H1 (cell line): ENCODE data around the gene PIP5K1B. TPM values are rescaled to one million over a fixed set of nuclear protein-coding genes. Genes with fewer than 3 reads are reported as not detected.

Source experiments
- CTCF ChIA-PET: fragments of 300-600 bp; sonication (Branson Sonifier 250); formaldehyde crosslinking; loops from one replicate; lab custom pipeline; 2021; ENCODE audit not compliant: partially characterized antibody; lab: Charles Lee
- POLR2A ChIA-PET: fragments of 300-600 bp; sonication (Branson Sonifier 250); formaldehyde crosslinking; loops from one replicate; lab custom pipeline; 2021; ENCODE audit warnings: inconsistent platforms; ENCODE audit not compliant: partially characterized antibody; lab: Charles Lee
- DNase-seq, 2 experiments: peaks; one replicate each; pipeline versions ENCODE4 v3.0.0 to v3.0.0-alpha.2; 2010 to 2022; ENCODE audit warnings: low spot score in 2 of 2, low read depth in 1 of 2, mixed read lengths in 1 of 2
- FAIRE-seq: peaks from 2 replicates; lab custom pipeline; 2011; peaks lifted over from hg19 to GRCh38; lab: Jason Lieb, UNC
- H2AFZ ChIP-seq: 2 replicates; pipeline ENCODE4 v1.8.1; 2012; ENCODE audit warnings: low read length, inconsistent platforms
- H2AK5ac ChIP-seq: 2 replicates; pipeline ENCODE4 v1.6.1; 2013; ENCODE audit warnings: low read depth, low read length
- H2BK120ac ChIP-seq: replicated peaks from 2 replicates; pipeline ENCODE3; 2013; ENCODE audit warnings: low read depth, low read length, inconsistent platforms
- H2BK12ac ChIP-seq: 2 replicates; pipeline ENCODE4 v1.6.1; 2013; ENCODE audit warnings: low read depth, low read length
- H2BK15ac ChIP-seq: 2 replicates; pipeline ENCODE4 v1.6.1; 2013; ENCODE audit warnings: low read length
- H2BK20ac ChIP-seq: 2 replicates; pipeline ENCODE4 v1.6.1; 2013; ENCODE audit warnings: low read length
- H2BK5ac ChIP-seq: 2 replicates; pipeline ENCODE4 v1.6.1; 2013; ENCODE audit warnings: low read depth, low read length
- H3K14ac ChIP-seq: 2 replicates; pipeline ENCODE4 v1.6.1; 2013; ENCODE audit warnings: inconsistent platforms; ENCODE audit not compliant: insufficient read length
- H3K18ac ChIP-seq: 2 replicates; pipeline ENCODE4 v1.6.1; 2013; ENCODE audit warnings: low read length; ENCODE audit errors: extremely low read depth
- H3K23ac ChIP-seq: 2 replicates; pipeline ENCODE4 v1.6.1; 2013; ENCODE audit warnings: inconsistent platforms; ENCODE audit not compliant: insufficient read length
- H3K23me2 ChIP-seq: 2 replicates; pipeline ENCODE4 v1.6.1; 2013; ENCODE audit warnings: low read depth, low read length
- H3K27ac ChIP-seq: 2 replicates; pipeline ENCODE4 v1.6.1; 2011; ENCODE audit warnings: low read depth, low read length, inconsistent platforms
- H3K27me3 ChIP-seq, 4 experiments: replicated peaks in 1 of 4; 1 replicate in 1 of 4; 2 replicates in 3 of 4; pipeline versions ENCODE4 v1.6.1 to v1.8.1; 2011 to 2013; ENCODE audit warnings: low read length in 3 of 4, mild to moderate bottlenecking in 3 of 4, inconsistent platforms in 2 of 4, mixed read lengths in 2 of 4, moderate library complexity in 1 of 4; ENCODE audit not compliant: control insufficient read depth in 3 of 4, insufficient read depth in 3 of 4; ENCODE audit errors: extremely low read depth in 1 of 4
- H3K36me3 ChIP-seq, 4 experiments: 2 replicates each; pipeline versions ENCODE4 v1.6.1 to v1.8.1; 2011 to 2013; ENCODE audit warnings: mild to moderate bottlenecking in 4 of 4, low read length in 3 of 4, moderate library complexity in 2 of 4, control low read depth in 1 of 4, inconsistent platforms in 1 of 4; ENCODE audit not compliant: insufficient read depth in 4 of 4, control insufficient read depth in 2 of 4
- H3K4ac ChIP-seq: replicated peaks from 2 replicates; pipeline ENCODE3; 2013; ENCODE audit warnings: low read length, low read depth, mixed read lengths, inconsistent platforms; ENCODE audit not compliant: insufficient read length
- H3K4me1 ChIP-seq, 4 experiments: replicated peaks in 1 of 4; 1 replicate in 1 of 4; 2 replicates in 3 of 4; pipeline versions ENCODE4 v1.6.1 to v1.8.1; 2011 to 2013; ENCODE audit warnings: low read length in 3 of 4, inconsistent platforms in 2 of 4, mixed read lengths in 1 of 4; ENCODE audit not compliant: insufficient read depth in 4 of 4, control insufficient read depth in 3 of 4
- H3K4me2 ChIP-seq, 2 experiments: 2 replicates each; pipeline versions ENCODE4 v1.6.1 to v1.8.1; 2011 to 2013; ENCODE audit warnings: low read depth in 2 of 2, low read length in 2 of 2, control low read depth in 1 of 2, inconsistent platforms in 1 of 2, mild to moderate bottlenecking in 1 of 2; ENCODE audit not compliant: insufficient read depth in 1 of 2
- H3K4me3 ChIP-seq, 4 experiments: fragments of 200-600, 300-600 bp in 1 of 4; sonication (generic), shearing (Covaris generic), sonication (Bioruptor Twin) in 1 of 4; 2 replicates each; pipeline versions ENCODE4 v1.5.1 to v1.8.1; 2011 to 2016; ENCODE audit warnings: low read length in 4 of 4, low read depth in 3 of 4, control low read depth in 2 of 4, inconsistent platforms in 2 of 4, mild to moderate bottlenecking in 2 of 4, mixed read lengths in 1 of 4, moderate library complexity in 1 of 4; ENCODE audit not compliant: insufficient read depth in 2 of 4; ENCODE audit errors: extremely low read depth in 1 of 4
- H3K56ac ChIP-seq: replicated peaks from 2 replicates; pipeline ENCODE3; 2013; ENCODE audit warnings: low read depth, mild to moderate bottlenecking, mixed read lengths, low read length, inconsistent platforms; ENCODE audit not compliant: insufficient read length
- H3K79me1 ChIP-seq: 2 replicates; pipeline ENCODE4 v1.6.1; 2013; ENCODE audit warnings: low read depth, low read length, control low read depth
- H3K79me2 ChIP-seq, 2 experiments: 2 replicates each; pipeline versions ENCODE4 v1.6.1 to v1.8.1; 2012 to 2013; ENCODE audit warnings: low read length in 2 of 2, mild to moderate bottlenecking in 2 of 2, inconsistent platforms in 1 of 2; ENCODE audit not compliant: insufficient read depth in 2 of 2, control insufficient read depth in 1 of 2
- H3K9ac ChIP-seq, 4 experiments: replicated peaks in 1 of 4; 1 replicate in 1 of 4; 2 replicates in 3 of 4; pipeline versions ENCODE4 v1.6.1 to v1.8.1; 2011 to 2013; ENCODE audit warnings: low read depth in 3 of 4, low read length in 3 of 4, control low read depth in 2 of 4, mild to moderate bottlenecking in 2 of 4, moderate library complexity in 2 of 4, inconsistent platforms in 1 of 4; ENCODE audit errors: extremely low read depth in 1 of 4
- H3K9me3 ChIP-seq, 2 experiments: 2 replicates each; pipeline versions ENCODE4 v1.6.1 to v1.8.1; 2012 to 2013; ENCODE audit warnings: mild to moderate bottlenecking in 2 of 2, moderate library complexity in 2 of 2, control low read depth in 1 of 2, inconsistent platforms in 1 of 2, low read depth in 1 of 2, low read length in 1 of 2, mixed read lengths in 1 of 2; ENCODE audit not compliant: insufficient read depth in 2 of 2
- H4K20me1 ChIP-seq, 2 experiments: replicated peaks in 1 of 2; 2 replicates each; pipeline versions ENCODE3 to v1.8.1; 2011 to 2013; ENCODE audit warnings: inconsistent platforms in 2 of 2, low read length in 2 of 2, mild to moderate bottlenecking in 1 of 2; ENCODE audit not compliant: insufficient read depth in 2 of 2, control insufficient read depth in 1 of 2
- H4K5ac ChIP-seq: 2 replicates; pipeline ENCODE4 v1.6.1; 2013; ENCODE audit warnings: low read length, low read depth, mixed read lengths, inconsistent platforms; ENCODE audit not compliant: insufficient read length
- H4K8ac ChIP-seq: 2 replicates; pipeline ENCODE4 v1.8.0; 2013; ENCODE audit warnings: mild to moderate bottlenecking, moderate library complexity, low read length, inconsistent platforms; ENCODE audit not compliant: insufficient read depth; ENCODE audit errors: extremely low read depth
- H4K91ac ChIP-seq: replicated peaks from 2 replicates; pipeline ENCODE3; 2013; ENCODE audit warnings: low read length, mixed read lengths, inconsistent platforms; ENCODE audit not compliant: insufficient read length
- ATF3 ChIP-seq: IDR thresholded peaks from 2 replicates; pipeline ENCODE4 v1.6.1; 2011; ENCODE audit warnings: low read depth, mild to moderate bottlenecking, low read length; ENCODE audit not compliant: insufficient read depth
- CHD1 ChIP-seq: IDR thresholded peaks from 2 replicates; pipeline ENCODE4 v1.6.1; 2012; ENCODE audit warnings: low read depth, low read length, improper control_type of control experiment
- E2F6 ChIP-seq: IDR thresholded peaks from 2 replicates; pipeline ENCODE4 v1.6.1; 2012; ENCODE audit warnings: inconsistent platforms
- EZH2 ChIP-seq: fragments of 200-600 bp; sonication (generic); IDR thresholded peaks from 2 replicates; pipeline ENCODE4 v1.7.1; 2012; ENCODE audit warnings: low read depth, mild to moderate bottlenecking, moderate library complexity, low read length, inconsistent platforms; ENCODE audit not compliant: severe bottlenecking
- GTF2F1 ChIP-seq: IDR thresholded peaks from 2 replicates; pipeline ENCODE4 v1.6.1; 2012; ENCODE audit warnings: low read depth, low read length, improper control_type of control experiment, borderline replicate concordance
- JUN ChIP-seq: IDR thresholded peaks from 2 replicates; pipeline ENCODE4 v1.6.1; 2011; ENCODE audit warnings: low read depth, mild to moderate bottlenecking, improper control_type of control experiment, low read length
- KDM4A ChIP-seq: IDR thresholded peaks from one replicate; pipeline ENCODE4 v1.7.1; 2012; ENCODE audit warnings: low read depth, mild to moderate bottlenecking, moderate library complexity, low read length, inconsistent platforms; ENCODE audit not compliant: severe bottlenecking
- SAP30 ChIP-seq: fragments of 300-600 bp; sonication (generic); IDR thresholded peaks from 2 replicates; pipeline ENCODE4 v1.7.1; 2012; ENCODE audit warnings: low read length, moderate library complexity, mild to moderate bottlenecking, inconsistent platforms; ENCODE audit not compliant: insufficient read depth, insufficient replicate concordance
- SP2 ChIP-seq: IDR thresholded peaks from 2 replicates; pipeline ENCODE4 v1.6.1; 2012; ENCODE audit warnings: mild to moderate bottlenecking, low read length, inconsistent platforms
- TAF7 ChIP-seq: optimal IDR thresholded peaks from 2 replicates; pipeline ENCODE3; 2011; ENCODE audit warnings: low read depth, mild to moderate bottlenecking, inconsistent platforms, low read length, moderate library complexity, borderline replicate concordance
- YY1 ChIP-seq: IDR thresholded peaks from 2 replicates; pipeline ENCODE4 v1.6.1; 2011; ENCODE audit warnings: low read depth, mild to moderate bottlenecking, low read length
- ZNF274 ChIP-seq: IDR thresholded peaks from 2 replicates; pipeline ENCODE4 v1.7.0; 2012; ENCODE audit warnings: low read length, borderline replicate concordance; ENCODE audit errors: extremely low read depth
- WGBS, 2 experiments: shearing (Covaris generic) in 1 of 2; methylation state at CpG; one replicate each; pipeline versions ENCODE4 v1.1.6 to v1.1.7; 2013 to 2015; ENCODE audit warnings: low lambda C conversion rate in 2 of 2, mixed read lengths in 2 of 2, inconsistent platforms in 1 of 2, low coverage in 1 of 2, missing lambda C conversion rate in 1 of 2; ENCODE audit not compliant: insufficient replicate concordance in 2 of 2, insufficient coverage in 1 of 2, insufficient read length in 1 of 2; ENCODE audit errors: extremely low coverage in 1 of 2, missing lambda C conversion rate in 1 of 2; 5-methylcytosine and 5-hydroxymethylcytosine counted together
- polyA plus RNA-seq, 7 experiments: library from polyadenylated mRNA; depleted of rRNA in 3 of 7; stranded (reverse) in 5 of 7; unstranded in 2 of 7; fragments of >200 nt in 5 of 7; fragments of 200-250 nt in 2 of 7; gene quantifications; 1 replicate in 5 of 7; 2 replicates in 1 of 7; 4 replicates in 1 of 7; pipeline versions ENCODE4 v1.2.1 to v1.2.3, GENCODE V29; 2011 to 2013; ENCODE audit warnings: missing spikeins in 2 of 7, mixed read lengths in 2 of 7
- total RNA-seq: library from RNA; stranded (reverse); fragmentation: NEBNext Ultra II Directional; extraction: Animal tissue kit (Norgen Biotek cat#: 25700); gene quantifications from 2 replicates; pipeline ENCODE4 v1.2.1, GENCODE V29; 2021

PIP5K1B gene
- total and polyA plus RNA-seq, 2 of the 8 experiments (the other 6 are each of a cell fraction or from before 2014, with no cell fraction given): 4.7 to 7.7 TPM

GRCh38 chr9:69023650-69024049 is 318.6 kb downstream of the PIP5K1B start:
- Histone ChIP-seq H4K91ac (peak overlapping the region; percentile 3), H2BK20ac (no peak overlapping the region), H4K8ac (no peak overlapping the region), H3K79me1 (no peaks in the 10 kb centered on the region), H3K4me1 (peaks cover 0 to 5% (median 0%) of the 10 kb centered on the region in 4 experiments; a peak in 2 of 7 replicates), H3K14ac (no peak overlapping the region), H3K9ac (no peak overlapping the region), H3K79me2 (no peaks in the 10 kb centered on the region), H3K23me2 (no peaks in the 10 kb centered on the region), H3K56ac (no peak overlapping the region), H3K27ac (no peak overlapping the region), H3K23ac (no peak overlapping the region), H4K20me1 (no peaks in the 10 kb centered on the region), H3K27me3 (no peaks in the 10 kb centered on the region; a peak in 1 of 7 replicates), H3K4me2 (no peak overlapping the region; a peak in 1 of 4 replicates), H4K5ac (no peak overlapping the region), H3K4me3 (no peak overlapping the region), H2AFZ (peak overlapping the region; percentile 59), H2BK15ac (peak overlapping the region; percentile 89; the same call in 1 of the 2 replicates), H2BK5ac (no peak overlapping the region), H3K36me3 (no peaks in the 10 kb centered on the region), H3K9me3 (no peaks in the 10 kb centered on the region), H2BK120ac (no peak overlapping the region), H3K18ac (no peak overlapping the region), H2AK5ac (no peak overlapping the region), H2BK12ac (no peak overlapping the region), H3K4ac (no peak overlapping the region)
- CTCF ChIA-PET: interaction anchor here (0.6 to 1.8 kb wide), 6 partner anchors 9 to 456 kb away, joined by 3 to 7 read pairs (median 4); partner anchors contain the start of genes FXN and PRKACG
- WGBS, 2 experiments: 59% methylated on average over 7 of the region's 7 CpGs; no CpG with 5 or more reads in 1 of the 2 experiments
- DNase-seq (peak in 1 of 2 experiments; percentile 54), FAIRE-seq (no peak)
- POLR2A ChIA-PET: interaction anchor here (0.6 to 1.3 kb wide), 3 partner anchors 12 to 179 kb away, joined by 3 to 4 read pairs (median 3); partner anchors contain the start of gene FXN
- no peak for TF ChIP-seq GTF2F1
- TF ChIP-seq SP2: no peak
- TF ChIP-seq TAF7: no peak
- no peak for TF ChIP-seq ZNF274
- TF ChIP-seq KDM4A: no peak
- no peak for TF ChIP-seq JUN
- no peak for TF ChIP-seq SAP30
- no peak for TF ChIP-seq ATF3
- TF ChIP-seq E2F6: peak; percentile 73
- no peak for TF ChIP-seq EZH2
- TF ChIP-seq CHD1: no peak
- 0 out of 2 replicates have a peak, but pooled peaks have one; percentile 48 for TF ChIP-seq YY1
